AG04449 (cell line): ENCODE measurements around the gene PLTP.

ENCODE experiments used
- CTCF ChIA-PET: fragments of 350-600 bp; formaldehyde crosslinking; extraction: SDS; loops from one replicate; lab custom pipeline; 2021; ENCODE audit warnings: antibody characterized with exemption; lab: Yijun Ruan, JAX
- POLR2A ChIA-PET: fragments of 400-600, 350-600 bp; formaldehyde crosslinking; extraction: SDS; loops from one replicate; lab custom pipeline; 2020; ENCODE audit warnings: antibody characterized with exemption, inconsistent platforms; lab: Yijun Ruan, JAX
- DNase-seq: peaks from one replicate; pipeline ENCODE4 v3.0.0-alpha.2; 2010; ENCODE audit warnings: low read depth, low spot score
- H3K4me3 ChIP-seq: 2 replicates; pipeline ENCODE4 v1.5.1; 2011; ENCODE audit warnings: low read depth, mild to moderate bottlenecking, control low read depth, low read length
- CTCF ChIP-seq: IDR thresholded peaks from one replicate; pipeline ENCODE4 v1.5.1; 2011; ENCODE audit warnings: mild to moderate bottlenecking, moderate library complexity, low read length, control low read depth, inconsistent platforms; ENCODE audit not compliant: insufficient read depth; ENCODE audit errors: missing control alignments

Gene PLTP

GRCh38 chr20:45892828-45893500 is 19.0 kb downstream of the PLTP start:
- peak overlapping the region; percentile 23; the same call in 1 of the 2 replicates for H3K4me3 ChIP-seq
- CTCF ChIA-PET, result interaction anchor here (0.6 to 5.3 kb wide), 10 partner anchors 7 to 94 kb away, joined by 3 to 50 read pairs (median 6); partner anchors contain the start of gene ZSWIM1
- POLR2A ChIA-PET, result interaction anchor here (1.2 to 1.6 kb wide), 3 partner anchors 9 to 40 kb away, joined by 3 to 8 read pairs (median 4); no protein-coding TSS in a partner anchor
- no peak for DNase-seq
- no peak for TF ChIP-seq CTCF

GRCh38 chr20:45892049-45892825 is 19.7 kb downstream of the PLTP start:
- peak; percentile 27 for TF ChIP-seq CTCF
- CTCF ChIA-PET, result interaction anchor here (0.6 to 5.3 kb wide), 11 partner anchors 7 to 93 kb away, joined by 3 to 50 read pairs (median 6); partner anchors contain the start of gene ZSWIM1
- POLR2A ChIA-PET, result interaction anchor here (0.6 to 1.6 kb wide), 4 partner anchors 8 to 41 kb away, joined by 3 to 8 read pairs (median 3); no protein-coding TSS in a partner anchor
- no peak for DNase-seq
- H3K4me3 ChIP-seq, result peak overlapping the region; percentile 80

- ChIA-PET CTCF (interaction anchor here (1.0 to 5.3 kb wide), 15 partner anchors 8 to 96 kb away, joined by 3 to 50 read pairs (median 10); partner anchors contain the start of gene ZSWIM1), POLR2A (interaction anchor here (0.6 to 2.8 kb wide), 8 partner anchors 9 to 80 kb away, joined by 3 to 21 read pairs (median 4); partner anchors contain the start of genes PCIF1 and ZSWIM1)
- peak; percentile 54 for DNase-seq
- H3K4me3 ChIP-seq, result peak within 1 kb of the TSS; percentile 80
- peak; percentile 12 for TF ChIP-seq CTCF
Observed at GRCh38 chr20:45890985-45891983, 20.7 kb downstream of the PLTP start, which contains the start of the genes CTSA and NEURL2. Gene CTSA (plus strand): TSS chr20:45891335. CDS start chr20:45891569, 234 bp downstream. Gene NEURL2 (minus strand): TSS chr20:45891208. CDS start chr20:45890991, 217 bp downstream.

- ChIA-PET CTCF (interaction anchor here (0.6 to 5.3 kb wide), 31 partner anchors 9 to 97 kb away, joined by 3 to 50 read pairs (median 5); partner anchors contain the start of genes ACOT8, PCIF1, ZSWIM1 and ZSWIM3), POLR2A (interaction anchor here (0.7 to 2.8 kb wide), 5 partner anchors 9 to 553 kb away, joined by 3 to 21 read pairs (median 4); partner anchors contain the start of genes PCIF1 and ZSWIM1)
- peak; percentile 91 for TF ChIP-seq CTCF
- H3K4me3 ChIP-seq, result peak overlapping the region; percentile 80
- no peak for DNase-seq
Observed at GRCh38 chr20:45890077-45890984, 21.6 kb downstream of the PLTP start.
